Esophagus squamous epithelium (tissue), 4 donors: ENCODE measurements around the gene BMP5.

Experiments used
- CTCF ChIP-seq, 6 experiments: fragments of 450-650 bp in 4 of 6; fragments of 200-600 bp in 2 of 6; sonication (generic) in 2 of 6; IDR thresholded peaks; one replicate each; pipeline ENCODE4 v1.5.1; 2016 to 2019; ENCODE audit warnings: antibody characterized with exemption in 6 of 6, mild to moderate bottlenecking in 4 of 6, moderate library complexity in 4 of 6
- POLR2A ChIP-seq, 4 donors: fragments of 450-650 bp; IDR thresholded peaks; one replicate each; pipeline ENCODE4 v1.6.1; 2017; ENCODE audit warnings: antibody characterized with exemption in 4 of 4, mild to moderate bottlenecking in 4 of 4, moderate library complexity in 3 of 4

GRCh38 chr6:55872866-55873265, 2.5 kb downstream of the BMP5 start:
- TF ChIP-seq CTCF (IDR thresholded peaks at IDR 0.05) (no peak), POLR2A (IDR thresholded peaks at IDR 0.05) (no peak)
